Measurements from ENCODE around the gene PRR7. TPM values are rescaled to one million over a fixed set of nuclear protein-coding genes. Genes with fewer than 3 reads are reported as not detected.
"Not testable (repeated sequence)": the region's sequence is repeated elsewhere in the genome, so short reads cannot be mapped to it uniquely, and the experiment has no call there.

The PRR7 gene, protein sequence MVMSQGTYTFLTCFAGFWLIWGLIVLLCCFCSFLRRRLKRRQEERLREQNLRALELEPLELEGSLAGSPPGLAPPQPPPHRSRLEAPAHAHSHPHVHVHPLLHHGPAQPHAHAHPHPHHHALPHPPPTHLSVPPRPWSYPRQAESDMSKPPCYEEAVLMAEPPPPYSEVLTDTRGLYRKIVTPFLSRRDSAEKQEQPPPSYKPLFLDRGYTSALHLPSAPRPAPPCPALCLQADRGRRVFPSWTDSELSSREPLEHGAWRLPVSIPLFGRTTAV
- 0.44 TPM for polyA plus RNA-seq (ENCODE audit: insufficient read length)

DNA sequence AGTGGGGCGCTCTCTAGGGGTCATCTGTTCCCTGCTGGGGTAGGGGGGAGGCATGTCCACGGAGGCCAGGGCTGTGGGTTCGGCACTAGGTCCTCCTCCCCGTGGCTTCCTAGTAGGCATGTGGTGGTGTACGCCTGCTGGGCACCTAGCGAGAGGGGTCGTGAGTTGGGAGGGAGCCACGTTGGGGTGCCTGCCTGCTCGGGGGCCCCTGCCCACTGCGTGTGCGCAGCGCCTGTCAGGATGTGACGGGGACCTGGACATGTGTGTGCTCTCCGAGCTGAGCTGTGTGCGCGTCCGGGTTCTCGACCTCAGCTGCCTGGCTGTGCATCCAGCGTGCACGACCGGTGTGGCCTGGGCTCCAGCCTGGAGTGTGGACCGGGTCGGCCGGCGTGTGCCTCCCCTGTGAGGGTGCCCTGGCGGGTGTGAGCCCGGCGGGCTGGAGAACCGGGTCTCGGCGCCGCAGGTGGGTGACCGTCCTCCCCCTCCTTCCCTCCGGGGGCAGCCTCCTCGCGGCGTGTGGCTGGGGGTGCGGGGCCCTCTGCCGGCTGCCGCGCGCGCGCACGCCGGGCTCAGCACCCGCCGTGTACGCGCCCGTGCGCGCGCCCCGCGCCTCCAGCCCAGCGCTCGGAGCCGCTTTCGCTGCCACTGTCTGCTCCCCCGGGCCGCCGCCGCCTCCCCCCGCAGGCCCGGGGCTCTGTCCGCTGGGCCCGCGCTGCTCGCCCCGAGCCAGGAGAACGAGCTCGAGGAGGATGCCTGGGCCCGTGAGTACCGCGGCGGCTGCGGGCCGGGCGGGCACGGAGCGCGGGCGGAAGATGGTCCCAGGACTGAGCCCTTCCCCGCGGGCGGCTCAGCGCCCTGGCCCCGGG lies at the start of gene PRR7:
Gene PRR7, plus strand, starts transcription at position 615 of the 866 bp plus-strand sequence. CDS start 8,254 bp downstream, outside the sequence.
- DNase-seq (ENCODE audit: low read depth) = no peak

DNA sequence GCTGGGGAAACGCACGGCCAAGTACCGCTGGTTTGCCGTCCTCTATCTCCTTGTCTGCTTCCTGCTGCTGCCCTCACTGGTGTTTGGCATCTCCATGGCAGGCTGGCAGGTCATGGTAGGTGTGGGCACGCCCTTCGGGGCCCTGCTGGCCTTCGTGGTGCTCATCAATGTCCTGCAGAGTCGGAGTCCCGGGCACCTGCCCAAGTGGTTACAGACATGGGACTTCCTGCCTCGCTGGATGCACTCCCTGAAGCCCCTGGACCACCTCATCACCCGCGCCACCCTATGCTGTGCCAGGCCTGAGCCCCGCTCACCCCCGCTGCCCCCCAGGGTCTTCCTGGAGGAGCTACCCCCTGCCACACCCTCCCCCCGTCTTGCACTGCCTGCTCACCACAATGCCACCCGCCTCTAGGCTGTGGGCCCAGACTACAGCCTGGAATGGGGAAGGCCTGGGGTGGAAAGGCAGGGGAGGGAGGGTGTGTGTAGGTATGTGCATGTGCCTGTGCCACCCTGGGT lies 48.7 kb upstream of the PRR7 start:
- DNase-seq (ENCODE audit: low read depth) = no peak

- DNase-seq (ENCODE audit: low read depth) = no peak
These were observed 46.4 kb upstream of the PRR7 start, which contains the start of gene PFN3 for GRCh38 chr5:177399997-177400868. PFN3 (minus strand) TSS chr5:177400661; CDS start chr5:177400576, 85 bp downstream.

DNA sequence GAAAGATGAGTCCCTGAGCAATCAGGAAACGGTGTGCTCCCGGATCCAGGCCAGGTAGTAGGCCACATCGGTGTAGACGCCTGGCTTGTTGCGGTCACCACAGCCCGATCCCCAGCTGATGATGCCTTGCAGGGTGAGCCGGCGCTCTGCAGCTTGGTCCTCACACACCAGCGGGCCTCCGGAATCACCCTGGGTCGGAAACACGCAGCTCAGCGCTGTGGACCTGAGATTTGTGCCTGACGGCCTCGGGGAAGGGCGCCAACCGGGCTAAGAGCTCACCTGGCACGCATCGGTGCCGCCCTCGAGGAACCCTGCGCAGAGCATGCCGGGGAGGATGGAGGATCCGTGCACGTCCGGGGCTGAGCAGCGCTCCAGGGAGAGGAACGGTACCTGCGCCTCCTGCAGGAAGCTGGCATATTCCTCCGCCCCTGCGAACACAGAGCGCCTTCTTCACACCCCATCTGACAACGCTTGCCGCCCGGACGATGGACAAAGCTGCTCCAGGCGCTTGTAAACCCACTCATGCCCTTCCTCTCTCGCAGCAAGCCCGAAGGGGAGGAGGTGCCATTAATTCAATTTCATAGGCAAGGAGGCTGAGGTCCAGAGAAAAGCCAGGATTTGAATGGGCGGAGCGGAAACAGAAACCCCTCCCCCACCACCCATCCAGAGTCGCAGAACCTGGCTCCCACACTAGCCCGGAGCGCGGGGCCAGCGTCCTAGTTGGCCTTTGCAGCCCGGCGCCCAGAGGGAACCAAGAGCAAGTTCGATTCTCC lies 44.2 kb upstream of the PRR7 start:
- no peak for DNase-seq (ENCODE audit: low read depth)

DNA sequence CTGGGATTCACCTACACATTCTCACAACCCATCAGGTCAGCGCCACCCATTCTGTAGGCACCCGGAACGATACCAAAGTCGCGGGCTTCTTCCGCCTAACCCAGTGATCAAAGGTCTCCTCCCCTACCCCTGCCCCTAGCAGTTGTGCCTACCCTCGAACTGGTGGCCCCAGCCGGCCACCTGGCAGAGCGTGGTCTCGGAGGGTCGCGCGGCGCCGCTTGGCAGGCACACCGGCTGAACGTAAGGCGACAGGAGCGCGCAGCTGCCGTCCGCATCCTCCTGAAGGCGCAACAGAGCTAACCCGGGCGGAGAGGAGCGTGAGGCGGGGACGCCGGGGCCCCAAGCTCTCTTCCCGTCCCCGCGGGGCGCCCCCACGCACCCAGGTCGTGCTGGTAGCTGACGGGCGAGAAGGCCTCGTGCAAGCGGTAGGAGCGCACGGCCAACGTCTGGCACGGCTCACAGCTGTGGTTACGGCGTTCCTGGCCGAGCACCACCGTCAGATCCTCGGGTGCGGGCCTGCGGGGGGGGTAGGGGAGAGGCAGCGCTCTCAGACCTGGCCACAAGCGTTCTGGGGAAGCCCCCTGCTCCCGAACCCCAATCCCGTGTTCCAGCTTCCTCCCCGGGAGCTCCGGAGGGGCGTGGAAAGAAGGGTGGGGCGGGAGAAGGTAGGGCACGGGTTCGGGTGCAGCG lies 43.4 kb upstream of the PRR7 start:
- no peak for DNase-seq (ENCODE audit: low read depth)

DNA sequence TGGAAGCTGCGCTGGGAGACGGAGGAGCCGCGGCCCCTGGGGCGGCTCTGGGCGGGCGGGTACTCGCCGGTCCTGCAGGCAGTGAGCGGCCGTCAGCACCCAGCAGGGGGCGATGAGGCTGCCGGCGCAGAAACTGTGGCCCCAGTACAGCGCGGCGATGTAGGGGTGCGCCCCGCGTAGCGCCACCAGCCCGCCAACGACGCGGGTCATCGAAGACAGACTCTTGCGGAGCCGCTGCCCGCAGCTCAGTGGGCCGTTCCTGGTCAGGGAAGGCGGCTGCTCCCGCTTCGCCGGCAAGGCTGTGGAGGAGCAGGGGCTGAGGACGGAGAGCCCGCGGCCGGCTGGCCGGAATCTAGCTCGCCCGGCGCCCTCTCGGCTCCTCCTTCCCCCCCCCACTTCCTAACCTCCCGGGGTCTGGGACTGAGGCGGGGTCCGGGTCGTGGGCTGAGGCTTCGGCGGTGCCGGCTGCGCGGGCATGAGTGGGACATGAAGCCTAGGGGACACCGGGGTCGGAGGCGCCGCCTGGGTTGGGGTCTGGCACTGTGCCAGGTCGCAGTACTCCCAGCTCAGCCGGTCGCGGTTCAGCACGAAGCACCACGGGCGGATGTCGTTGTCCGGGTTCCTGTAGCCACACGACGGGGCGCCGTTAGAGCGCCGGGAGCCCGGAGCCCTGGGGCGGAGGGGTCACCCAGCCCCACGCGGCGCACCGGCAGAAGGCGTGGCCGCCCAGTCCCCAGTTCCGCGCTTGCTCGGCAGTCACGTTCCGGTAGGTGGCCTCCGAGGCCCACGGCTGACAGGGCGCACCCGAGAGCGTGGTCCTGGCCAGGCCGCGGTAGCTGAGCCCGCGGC lies 42.6 kb upstream of the PRR7 start:
- DNase-seq (ENCODE audit: low read depth) = no peak

DNA sequence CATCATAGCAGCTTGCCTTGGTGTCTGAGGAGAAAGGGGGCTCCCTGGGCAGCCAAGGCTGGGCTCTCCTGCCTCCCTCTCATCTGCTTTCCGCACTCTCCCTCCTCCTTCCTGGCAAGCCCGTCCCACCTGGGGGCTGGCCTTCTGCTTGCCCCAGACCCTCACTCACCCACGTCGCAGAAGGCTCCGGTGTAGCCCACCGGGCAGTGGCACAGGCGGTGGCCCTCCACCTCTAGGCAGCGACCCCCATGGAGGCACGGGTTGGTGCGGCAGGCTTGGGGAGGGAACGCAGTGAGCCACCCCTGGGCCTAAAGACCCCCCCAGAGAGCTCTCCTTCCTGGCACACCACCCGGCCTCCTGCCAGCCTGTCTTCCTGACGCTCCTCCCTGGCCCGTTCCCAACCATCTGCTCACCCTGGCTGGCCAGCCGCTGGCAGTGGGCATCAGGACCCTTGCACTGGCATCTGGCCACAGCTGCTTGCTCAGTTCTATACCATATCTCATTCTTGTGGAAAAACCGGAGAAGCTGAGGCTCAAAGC lies 41.9 kb upstream of the PRR7 start:
- no peak for DNase-seq (ENCODE audit: low read depth)

GRCh38 chr5:177405312-177405711 lies 41.3 kb upstream of the PRR7 start:
- DNase-seq (ENCODE audit: low read depth) = no peak

DNA sequence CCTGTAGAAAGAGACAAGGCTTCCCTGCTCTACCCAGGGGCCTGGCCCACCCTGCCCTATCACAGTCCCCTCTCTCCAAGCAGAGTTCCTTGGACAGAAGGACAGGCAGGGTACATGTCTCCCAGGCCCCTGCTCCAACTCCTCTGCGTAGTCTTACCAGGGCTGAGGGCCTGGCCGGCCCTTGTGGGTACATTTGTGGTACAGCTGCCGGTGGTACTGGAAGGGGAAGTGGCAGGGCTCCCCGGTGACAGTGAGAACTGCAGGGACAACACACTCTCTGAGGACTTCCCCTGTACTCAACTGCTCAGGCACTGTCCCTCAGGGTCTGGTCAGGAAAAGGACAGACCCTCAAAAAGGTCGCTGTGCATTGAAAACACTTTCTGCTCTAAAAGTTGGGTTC lies 40.8 kb upstream of the PRR7 start:
- DNase-seq (ENCODE audit: low read depth) = no peak

DNA sequence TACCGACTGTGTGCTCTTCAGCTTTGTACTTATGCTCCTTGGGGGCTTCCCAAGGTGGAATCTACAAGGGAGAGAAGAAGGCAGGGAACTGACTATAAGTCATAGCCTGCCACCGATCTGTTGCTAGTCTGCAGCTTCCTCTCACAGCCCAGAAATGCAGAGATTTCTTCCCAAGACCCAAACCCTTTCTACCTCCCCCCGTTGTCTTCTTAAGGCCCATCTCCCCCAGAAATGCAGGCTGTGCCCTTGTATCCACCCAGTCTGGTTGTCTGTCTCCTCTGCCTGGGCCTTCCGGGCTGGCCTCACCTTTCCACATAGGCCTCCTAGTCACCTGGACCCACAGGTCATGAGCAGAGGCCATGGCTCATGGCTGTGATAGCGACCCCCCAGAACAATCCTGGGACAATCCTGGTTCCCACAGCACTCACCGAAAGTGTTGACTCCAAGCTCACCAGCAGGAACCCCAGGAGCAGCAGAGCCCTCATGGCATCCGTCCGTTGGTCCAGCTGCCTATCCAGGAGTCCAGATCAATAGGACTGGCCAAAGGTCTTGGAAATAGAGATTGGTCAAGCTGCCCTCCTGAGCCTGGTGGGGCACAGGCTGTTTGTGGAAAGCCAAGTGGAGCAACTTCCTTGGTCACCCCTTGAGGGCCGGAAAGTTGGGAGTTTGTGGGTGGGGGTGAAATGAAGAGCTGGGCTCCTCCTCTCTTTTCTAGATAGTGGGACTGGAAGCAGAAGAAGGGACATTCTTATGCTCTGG lies 37.4 kb upstream of the PRR7 start, which contains the start of gene F12:
Gene F12, minus strand, starts transcription at position 522 of the 759 bp plus-strand sequence. Its CDS starts 37 bp downstream, at position 485.
- DNase-seq (ENCODE audit: low read depth) = no peak

GRCh38 chr5:177410575-177410974 lies 36.0 kb upstream of the PRR7 start:
- no peak for DNase-seq (ENCODE audit: low read depth)

GRCh38 chr5:177412603-177413233 lies 33.9 kb upstream of the PRR7 start:
- no peak for DNase-seq (ENCODE audit: low read depth)

- DNase-seq (ENCODE audit: low read depth) = no peak
These were observed 32.1 kb upstream of the PRR7 start for GRCh38 chr5:177414481-177414880.

DNA sequence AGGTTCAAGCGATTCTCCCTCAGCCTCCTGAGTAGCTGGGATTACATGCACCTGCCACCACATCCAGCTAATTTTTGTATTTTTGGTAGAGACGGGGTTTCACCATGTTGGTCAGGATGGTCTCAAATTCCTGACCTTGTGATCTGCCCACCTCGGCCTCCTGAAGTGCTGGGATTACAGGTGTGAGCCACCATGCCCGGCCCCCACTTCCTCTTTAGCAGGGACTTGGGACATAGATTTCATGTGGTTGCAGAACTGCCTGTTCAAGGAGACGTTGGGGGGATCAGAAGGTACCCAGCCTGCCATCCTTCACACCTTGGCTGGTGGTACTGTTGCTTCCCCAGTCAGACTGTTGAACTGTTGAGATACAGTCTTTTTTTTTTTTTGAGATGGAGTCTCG lies 29.5 kb upstream of the PRR7 start:
- not testable (repeated sequence) for DNase-seq (ENCODE audit: low read depth)

DNA sequence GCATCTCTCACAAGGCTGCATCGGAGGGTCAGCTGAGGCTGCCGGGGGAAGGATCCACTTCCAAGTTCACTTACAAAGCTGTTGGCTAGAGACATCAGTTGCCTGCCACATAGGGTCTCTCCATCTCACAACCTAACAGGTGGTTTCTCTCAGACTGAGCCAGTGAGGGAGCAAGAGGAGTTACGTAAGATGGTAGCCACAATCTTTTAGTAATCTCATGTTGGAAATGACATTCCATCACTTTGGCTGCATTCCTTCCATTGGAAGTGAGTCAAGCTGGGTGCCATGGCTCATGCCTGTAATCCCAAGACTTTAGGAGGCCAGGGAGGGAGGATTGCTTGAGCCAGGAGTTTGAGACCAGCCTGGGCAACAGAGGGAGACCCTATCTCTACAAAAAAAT lies 27.6 kb upstream of the PRR7 start:
- DNase-seq (ENCODE audit: low read depth) = no peak

GRCh38 chr5:177420472-177420871 lies 26.1 kb upstream of the PRR7 start:
- not testable (repeated sequence) for DNase-seq (ENCODE audit: low read depth)

- no peak for DNase-seq (ENCODE audit: low read depth)
These were observed 25.4 kb upstream of the PRR7 start for GRCh38 chr5:177421062-177421798.
